Fibroblast of lung (primary cell): ENCODE measurements around the gene SH3RF1. TPM values are rescaled to one million over a fixed set of nuclear protein-coding genes. Genes with fewer than 3 reads are reported as not detected.

ENCODE experiments used
- DNase-seq, 2 donors: peaks; one replicate each; pipeline versions ENCODE4 v3.0.0 to v3.0.0-alpha.2; 2010; ENCODE audit warnings: low read depth in 2 of 2
- H2AFZ ChIP-seq: 2 replicates; pipeline ENCODE4 v1.5.1; 2012; ENCODE audit warnings: low read length, control low read depth, inconsistent platforms
- H3K27ac ChIP-seq: 2 replicates; pipeline ENCODE4 v1.5.1; 2011; ENCODE audit warnings: low read length, control low read depth; ENCODE audit not compliant: insufficient read depth
- H3K27me3 ChIP-seq: 2 replicates; pipeline ENCODE4 v1.5.1; 2011; ENCODE audit warnings: mild to moderate bottlenecking, low read length; ENCODE audit not compliant: control insufficient read depth, insufficient read depth
- H3K36me3 ChIP-seq: 2 replicates; pipeline ENCODE4 v1.5.1; 2011; ENCODE audit warnings: low read length; ENCODE audit not compliant: control insufficient read depth, insufficient read depth
- H3K4me1 ChIP-seq: 2 replicates; pipeline ENCODE4 v1.5.1; 2011; ENCODE audit warnings: low read length; ENCODE audit not compliant: control insufficient read depth, insufficient read depth; ENCODE audit errors: extremely low read depth
- H3K4me2 ChIP-seq: 2 replicates; pipeline ENCODE4 v1.5.1; 2011; ENCODE audit warnings: low read length, control low read depth; ENCODE audit not compliant: insufficient read depth; ENCODE audit errors: extremely low read depth
- H3K4me3 ChIP-seq, 4 experiments: fragments of 200-600 bp in 1 of 4; sonication (generic) in 1 of 4; replicated peaks in 1 of 4; 2 replicates each; pipeline ENCODE4 v1.5.1; 2011 to 2016; ENCODE audit warnings: low read length in 4 of 4, low read depth in 3 of 4, mild to moderate bottlenecking in 3 of 4, control low read depth in 2 of 4, inconsistent platforms in 1 of 4, mixed read lengths in 1 of 4; ENCODE audit not compliant: insufficient read depth in 1 of 4; ENCODE audit errors: control extremely low read depth in 1 of 4
- H3K79me2 ChIP-seq: 2 replicates; pipeline ENCODE4 v1.5.1; 2012; ENCODE audit warnings: mild to moderate bottlenecking, low read length, inconsistent platforms; ENCODE audit not compliant: control insufficient read depth, insufficient read depth
- H3K9ac ChIP-seq: 2 replicates; pipeline ENCODE4 v1.5.1; 2011; ENCODE audit warnings: mild to moderate bottlenecking, low read length, control low read depth; ENCODE audit not compliant: insufficient read depth
- H3K9me3 ChIP-seq: 2 replicates; pipeline ENCODE4 v1.5.1; 2012; ENCODE audit warnings: low read depth, low read length; ENCODE audit not compliant: control insufficient read depth, insufficient read depth
- H4K20me1 ChIP-seq: 2 replicates; pipeline ENCODE4 v1.5.1; 2011; ENCODE audit warnings: low read length; ENCODE audit not compliant: control insufficient read depth, insufficient read depth; ENCODE audit errors: extremely low read depth
- CTCF ChIP-seq, 2 donors: IDR thresholded peaks in 1 of 2; conservative IDR thresholded peaks in 1 of 2; 1 replicate in 1 of 2; 2 replicates in 1 of 2; pipeline ENCODE4 v1.5.1; 2011 to 2012; ENCODE audit warnings: low read length in 2 of 2, control low read depth in 1 of 2, inconsistent platforms in 1 of 2, low read depth in 1 of 2, mild to moderate bottlenecking in 1 of 2
- EZH2 ChIP-seq: IDR thresholded peaks from 2 replicates; pipeline ENCODE4 v1.5.1; 2012; ENCODE audit warnings: low read length, control low read depth, mild to moderate bottlenecking; ENCODE audit errors: missing control alignments
- polyA plus RNA-seq, 2 donors: library from polyadenylated mRNA; depleted of rRNA in 1 of 2; stranded (reverse) in 1 of 2; unstranded in 1 of 2; fragments of >200 nt; gene quantifications; 2 replicates each; pipeline ENCODE4 v1.2.1, GENCODE V29; 2011 to 2012; ENCODE audit warnings: missing spikeins in 1 of 2
- total RNA-seq: library from RNA; depleted of rRNA; stranded (reverse); fragments of >200 nt; gene quantifications from 2 replicates; pipeline ENCODE4 v1.2.1, GENCODE V29; 2014

The SH3RF1 gene
- total and polyA plus RNA-seq, 2 donors (not counting 1 experiment from before 2014, with no cell fraction given), result 13.0 to 18.8 TPM

GRCh38 chr4:169048868-169049414 is 221.8 kb downstream of the SH3RF1 start:
- H3K36me3 ChIP-seq, result no peaks in the 10 kb centered on the region
- H3K9me3 ChIP-seq, result no peaks in the 10 kb centered on the region
- DNase-seq, result no peak
- TF ChIP-seq EZH2 (no peak), CTCF (conservative IDR thresholded peaks at IDR 0.05 in 1 of 2, IDR thresholded peaks at IDR 0.05 in 1 of 2; ENCODE audit: low read depth in 1 of 2, low read length in 2 of 2) (no peak)
- H3K4me1 ChIP-seq, result no peaks in the 10 kb centered on the region
- no peaks in the 10 kb centered on the region for H3K79me2 ChIP-seq
- no peak overlapping the region for H3K4me2 ChIP-seq
- H3K27ac ChIP-seq, result no peak overlapping the region
- no peaks in the 10 kb centered on the region for H3K27me3 ChIP-seq
- H3K9ac ChIP-seq, result no peak overlapping the region
- no peak overlapping the region for H2AFZ ChIP-seq
- H4K20me1 ChIP-seq, result no peaks in the 10 kb centered on the region
- H3K4me3 ChIP-seq, result no peak overlapping the region

- H2AFZ ChIP-seq, result no peak overlapping the region
- H3K79me2 ChIP-seq, result no peaks in the 10 kb centered on the region
- H3K27me3 ChIP-seq, result no peaks in the 10 kb centered on the region
- no peak overlapping the region for H3K9ac ChIP-seq
- H3K4me1 ChIP-seq, result no peaks in the 10 kb centered on the region
- no peak for DNase-seq
- H3K9me3 ChIP-seq, result no peaks in the 10 kb centered on the region
- no peak overlapping the region for H3K4me3 ChIP-seq
- H3K27ac ChIP-seq, result no peak overlapping the region
- H4K20me1 ChIP-seq, result no peaks in the 10 kb centered on the region
- TF ChIP-seq EZH2 (no peak), CTCF (conservative IDR thresholded peaks at IDR 0.05 in 1 of 2, IDR thresholded peaks at IDR 0.05 in 1 of 2; ENCODE audit: low read depth in 1 of 2, low read length in 2 of 2) (no peak)
- H3K4me2 ChIP-seq, result no peak overlapping the region
- H3K36me3 ChIP-seq, result no peaks in the 10 kb centered on the region
Observed at GRCh38 chr4:169047956-169048355, 222.8 kb downstream of the SH3RF1 start.

- H3K36me3 ChIP-seq, result no peaks in the 10 kb centered on the region
- no peak overlapping the region for H3K9ac ChIP-seq
- no peak overlapping the region for H3K27ac ChIP-seq
- no peak overlapping the region for H3K4me2 ChIP-seq
- no peaks in the 10 kb centered on the region for H3K27me3 ChIP-seq
- TF ChIP-seq CTCF (conservative IDR thresholded peaks at IDR 0.05 in 1 of 2, IDR thresholded peaks at IDR 0.05 in 1 of 2; ENCODE audit: low read depth in 1 of 2, low read length in 2 of 2) (peak in 1 of 2 donors; percentile 17), EZH2 (no peak)
- H3K9me3 ChIP-seq, result no peaks in the 10 kb centered on the region
- no peak overlapping the region for H2AFZ ChIP-seq
- no peak overlapping the region for H3K4me3 ChIP-seq
- no peaks in the 10 kb centered on the region for H4K20me1 ChIP-seq
- H3K79me2 ChIP-seq, result no peaks in the 10 kb centered on the region
- H3K4me1 ChIP-seq, result no peaks in the 10 kb centered on the region
- DNase-seq, result peak in 1 of 2 donors; percentile 14
Observed at GRCh38 chr4:169045862-169046584, 224.7 kb downstream of the SH3RF1 start.
